ENCODE data around the gene RFFL. TPM values are rescaled to one million over a fixed set of nuclear protein-coding genes. Genes with fewer than 3 reads are reported as not detected.

RFFL gene
- polyA plus RNA-seq, 2 of the 4 experiments (the other 2 are of a cell fraction), result 22.7 to 35.5 TPM

DNA sequence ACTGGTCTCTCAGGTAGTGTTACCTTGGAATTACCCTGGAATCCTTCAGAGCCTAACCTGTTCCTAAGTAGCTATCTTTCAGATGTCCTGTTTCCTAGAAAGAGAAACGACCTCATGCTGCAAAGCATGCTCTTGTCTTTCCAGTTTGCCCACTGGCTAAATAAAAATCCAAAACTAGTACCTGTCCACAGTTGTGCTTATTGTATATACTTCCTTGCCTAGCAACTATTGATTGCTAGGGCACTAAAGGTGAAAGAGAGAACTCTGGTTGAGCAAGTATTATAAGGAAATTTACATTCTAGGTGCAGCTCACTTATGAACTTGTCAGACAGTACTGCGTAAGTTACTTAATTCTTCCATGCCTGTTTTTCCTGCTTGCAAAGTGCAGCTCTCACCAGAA is 44.7 kb downstream of the RFFL start:
- FAIRE-seq, result no peak
- Histone ChIP-seq H3K4me1 (peaks cover 23% of the 10 kb centered on the region), H3K4me2 (no peak overlapping the region), H3K27ac (no peak overlapping the region; a peak in 1 of 6 replicates), H3K4me3 (no peak overlapping the region), H3K9me3 (no peaks in the 10 kb centered on the region)
- TF ChIP-seq RARB (CRISPR knock-in tag; IDR thresholded peaks at IDR 0.05) (no peak), HEYL (CRISPR knock-in tag; IDR thresholded peaks at IDR 0.05) (no peak)
- no peak for DNase-seq (ENCODE audit: low read depth in 1 of 2, low spot score in 1 of 2)
- WGBS (ENCODE audit: missing lambda C conversion rate), result 92% methylated on average over 2 of the region's 2 CpGs
- no peak for ATAC-seq
- ChIA-PET POLR2A (no interaction called here), CTCF (interaction anchor here (0.9 to 5.8 kb wide), 7 partner anchors 8 to 101 kb away, joined by 3 to 53 read pairs (median 6); partner anchors contain the start of gene RFFL)

DNA sequence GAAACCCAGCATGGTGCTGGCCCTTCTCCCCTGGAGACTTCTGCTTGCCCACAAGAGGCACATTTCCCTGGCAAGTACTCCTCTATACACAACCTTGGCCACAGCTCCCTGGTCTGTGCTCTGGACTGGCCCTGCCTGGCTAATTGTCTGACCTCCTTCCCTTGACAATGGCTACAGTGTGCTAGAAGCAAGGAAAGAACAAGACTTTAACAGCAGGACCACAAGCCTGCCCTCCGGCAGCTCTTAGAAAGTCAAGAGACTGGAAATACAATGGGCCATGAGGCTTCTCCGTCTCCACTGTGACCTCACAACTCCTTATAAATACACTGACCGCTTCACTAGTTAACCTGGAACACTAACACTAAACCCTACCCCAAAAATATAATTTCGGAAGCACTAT is 46.5 kb downstream of the RFFL start:
- no peak overlapping the region for H3K4me3 ChIP-seq
- POLR2A ChIA-PET, result no interaction called here
- no peak overlapping the region for H3K4me2 ChIP-seq
- WGBS (ENCODE audit: missing lambda C conversion rate), result 95% methylated on average over 4 of the region's 4 CpGs
- H3K27ac ChIP-seq, result no peak overlapping the region
- FAIRE-seq, result no peak
- CTCF ChIA-PET, result interaction anchor here (1.2 to 5.9 kb wide), 2 partner anchors 72 to 102 kb away, joined by 3 to 28 read pairs; partner anchors contain the start of gene RAD51D
- no peak for TF ChIP-seq ATOH8 (CRISPR knock-in tag; IDR thresholded peaks at IDR 0.05; ENCODE audit: low read depth)
- no peak for TF ChIP-seq EHMT2 (IDR thresholded peaks at IDR 0.05; ENCODE audit: low read depth)
- no peak for TF ChIP-seq NFE2L2 (conservative IDR thresholded peaks at IDR 0.05; ENCODE audit: low read length)
- TF ChIP-seq ESRRA (IDR thresholded peaks at IDR 0.05; ENCODE audit: borderline replicate concordance, low read length), result no peak
- TF ChIP-seq PHF8 (IDR thresholded peaks at IDR 0.05; ENCODE audit: borderline replicate concordance, low read depth), result no peak
- no peak for TF ChIP-seq GATA3 (IDR thresholded peaks at IDR 0.05; ENCODE audit: borderline replicate concordance)
- TF ChIP-seq RNF2 (IDR thresholded peaks at IDR 0.05; ENCODE audit: borderline replicate concordance, low read depth), result no peak
- no peak for TF ChIP-seq CHD2 (IDR thresholded peaks at IDR 0.05; ENCODE audit: low read length, partially characterized antibody)
- TF ChIP-seq USF2 (IDR thresholded peaks at IDR 0.05), result no peak
- TF ChIP-seq NPAS2 (CRISPR knock-in tag; IDR thresholded peaks at IDR 0.05; ENCODE audit: borderline replicate concordance), result no peak
- no peak for TF ChIP-seq ZFP36 (IDR thresholded peaks at IDR 0.05; ENCODE audit: borderline replicate concordance, partially characterized antibody)
- no peak for TF ChIP-seq HOXB5 (CRISPR knock-in tag; IDR thresholded peaks at IDR 0.05)
- TF ChIP-seq CHD4 (IDR thresholded peaks at IDR 0.05; ENCODE audit: borderline replicate concordance), result no peak
- no peak for TF ChIP-seq TP53 (CRISPR knock-in tag; IDR thresholded peaks at IDR 0.05)
- TF ChIP-seq POLR2A (IDR thresholded peaks at IDR 0.05; ENCODE audit: low read length), result no peak
- no peak for TF ChIP-seq TFCP2L1 (CRISPR knock-in tag; IDR thresholded peaks at IDR 0.05)
- TF ChIP-seq CBX2 (IDR thresholded peaks at IDR 0.05; ENCODE audit: borderline replicate concordance, low read depth), result no peak
- DNase-seq (ENCODE audit: low read depth in 1 of 2, low spot score in 1 of 2), result no peak
- peaks cover 5% of the 10 kb centered on the region for H3K4me1 ChIP-seq
- ATAC-seq, result no peak; a peak in 1 of 6 replicates
- H3K9me3 ChIP-seq, result no peaks in the 10 kb centered on the region

GRCh38 chr17:35016369-35016768 is 47.1 kb downstream of the RFFL start:
- Histone ChIP-seq H3K27ac (no peak overlapping the region), H3K4me1 (no peaks in the 10 kb centered on the region; the same call in 2 of the 3 replicates), H3K4me3 (no peak overlapping the region), H3K9me3 (no peaks in the 10 kb centered on the region), H3K4me2 (no peak overlapping the region)
- FAIRE-seq (no peak), ATAC-seq (no peak), DNase-seq (ENCODE audit: low read depth in 1 of 2, low spot score in 1 of 2) (no peak)
- ChIA-PET POLR2A (no interaction called here), CTCF (interaction anchor here (0.9 to 5.9 kb wide), 3 partner anchors 17 to 103 kb away, joined by 3 to 28 read pairs (median 5); partner anchors contain the start of gene RAD51D)
- WGBS (ENCODE audit: missing lambda C conversion rate), result 89% methylated on average over 4 of the region's 4 CpGs
- TF ChIP-seq JUN (IDR thresholded peaks at IDR 0.05), result no peak
- TF ChIP-seq, protein P1, sequence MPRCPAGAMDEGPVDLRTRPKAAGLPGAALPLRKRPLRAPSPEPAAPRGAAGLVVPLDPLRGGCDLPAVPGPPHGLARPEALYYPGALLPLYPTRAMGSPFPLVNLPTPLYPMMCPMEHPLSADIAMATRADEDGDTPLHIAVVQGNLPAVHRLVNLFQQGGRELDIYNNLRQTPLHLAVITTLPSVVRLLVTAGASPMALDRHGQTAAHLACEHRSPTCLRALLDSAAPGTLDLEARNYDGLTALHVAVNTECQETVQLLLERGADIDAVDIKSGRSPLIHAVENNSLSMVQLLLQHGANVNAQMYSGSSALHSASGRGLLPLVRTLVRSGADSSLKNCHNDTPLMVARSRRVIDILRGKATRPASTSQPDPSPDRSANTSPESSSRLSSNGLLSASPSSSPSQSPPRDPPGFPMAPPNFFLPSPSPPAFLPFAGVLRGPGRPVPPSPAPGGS (IDR thresholded peaks at IDR 0.05), result no peak
- no peak for TF ChIP-seq SMC3 (IDR thresholded peaks at IDR 0.05)
- TF ChIP-seq GATA3 (IDR thresholded peaks at IDR 0.05; ENCODE audit: borderline replicate concordance), result no peak
- no peak for TF ChIP-seq ATOH8 (CRISPR knock-in tag; IDR thresholded peaks at IDR 0.05; ENCODE audit: low read depth)
- no peak for TF ChIP-seq NR3C1 (IDR thresholded peaks at IDR 0.05)
- TF ChIP-seq CBX8 (IDR thresholded peaks at IDR 0.05), result no peak
- no peak for TF ChIP-seq HOXB5 (CRISPR knock-in tag; IDR thresholded peaks at IDR 0.05)
- TF ChIP-seq EP300 (IDR thresholded peaks at IDR 0.05), result no peak
- TF ChIP-seq NFE2L2 (conservative IDR thresholded peaks at IDR 0.05; ENCODE audit: low read length), result no peak
